IPS DF 4.7 (cell line): ENCODE measurements around the gene FYN.

Source experiments
- DNase-seq: peaks from one replicate; pipeline ENCODE4 v3.0.0-alpha.2; 2013; ENCODE audit warnings: low spot score; ENCODE audit errors: extremely low read depth

Gene FYN

DNA sequence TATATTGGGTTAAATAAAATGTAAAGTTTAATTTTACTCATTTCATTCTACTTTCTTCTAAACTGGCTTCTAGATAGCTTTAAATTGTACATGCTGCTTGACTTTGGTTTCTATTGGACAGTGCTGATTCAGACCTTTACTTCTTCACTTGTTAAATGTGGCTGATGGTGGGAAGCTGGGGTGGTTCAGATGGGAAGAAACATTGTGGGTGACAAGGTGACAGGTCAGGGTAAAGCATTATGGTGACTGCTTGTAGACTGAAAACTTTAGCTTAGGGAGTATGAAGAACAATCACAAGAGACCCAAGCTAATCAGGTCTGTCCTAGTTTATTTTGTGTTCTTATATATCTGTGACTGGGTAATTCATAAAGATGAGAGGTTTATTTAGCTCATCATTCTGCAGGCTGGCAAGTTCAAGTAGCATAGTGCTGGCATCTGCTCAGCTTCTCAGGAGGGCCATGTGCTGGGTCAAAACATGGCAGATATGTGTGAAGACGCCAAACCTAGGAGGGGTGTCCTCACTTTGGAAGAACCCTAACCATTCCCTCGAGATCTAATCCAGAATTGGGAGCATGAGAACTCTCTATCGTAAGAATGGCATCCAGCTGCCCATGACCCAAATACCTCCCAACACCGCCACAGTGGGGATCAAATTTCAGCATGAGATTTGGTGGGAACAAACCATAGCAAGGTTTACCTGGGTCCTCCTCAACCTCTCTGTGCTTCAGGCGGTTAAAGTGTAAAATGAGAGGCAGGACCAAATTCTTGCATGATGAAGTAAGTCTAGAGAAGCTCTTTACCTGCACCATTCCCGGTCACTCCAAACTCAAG lies 102.8 kb downstream of the FYN start:
- no peak for DNase-seq

DNA sequence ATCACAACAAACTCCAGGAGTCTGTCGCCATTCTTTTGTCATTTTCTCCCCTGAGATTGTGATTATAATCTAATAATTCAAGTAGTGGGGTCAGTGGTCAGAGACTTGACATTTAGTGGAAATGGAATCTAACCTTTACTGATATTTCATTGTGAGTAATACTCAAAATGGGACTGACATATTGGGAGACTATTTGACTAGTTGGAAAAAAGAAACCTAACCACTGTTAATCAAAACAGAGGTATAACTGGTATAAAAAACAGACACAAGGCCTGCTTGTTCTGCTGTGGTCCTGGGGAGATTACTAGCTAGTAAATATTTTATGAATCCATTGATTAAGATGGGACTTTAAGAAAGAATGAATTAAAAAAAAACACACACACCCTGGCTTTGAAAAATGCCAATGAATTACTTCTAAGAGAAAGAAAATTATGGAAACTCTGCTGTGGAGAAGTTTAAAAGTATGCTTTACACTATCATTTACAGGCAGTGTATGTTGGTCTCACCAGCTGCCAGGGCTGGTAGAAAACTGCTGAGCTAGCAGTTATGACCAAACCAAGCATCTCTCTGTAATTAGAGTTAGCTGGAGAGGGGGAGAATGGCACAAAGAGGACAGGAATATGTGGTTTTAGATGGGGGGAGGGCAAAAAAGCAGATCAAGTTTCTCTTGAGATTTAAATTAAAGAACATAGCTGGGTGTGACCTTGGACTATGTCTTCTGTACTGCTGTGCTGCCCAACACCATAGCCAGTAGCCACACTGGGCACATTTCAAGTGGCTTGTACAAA lies 103.7 kb downstream of the FYN start:
- no peak for DNase-seq

DNA sequence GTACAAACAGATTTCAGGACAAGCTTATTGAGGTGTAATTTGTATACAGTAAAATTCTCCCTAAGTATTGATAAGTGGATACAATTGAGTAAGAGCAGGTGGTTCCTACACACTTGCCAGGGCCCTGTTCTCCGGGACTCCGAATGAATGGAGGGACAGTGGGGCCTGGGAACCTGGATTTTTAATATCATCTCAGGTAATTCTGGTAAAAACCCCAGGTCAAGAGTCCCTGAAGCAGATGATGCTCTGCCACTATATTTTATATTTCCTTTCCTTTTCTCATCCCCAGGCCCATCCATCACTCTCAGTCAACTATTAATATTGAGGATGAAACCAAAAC lies 104.9 kb downstream of the FYN start:
- DNase-seq: no peak

DNA sequence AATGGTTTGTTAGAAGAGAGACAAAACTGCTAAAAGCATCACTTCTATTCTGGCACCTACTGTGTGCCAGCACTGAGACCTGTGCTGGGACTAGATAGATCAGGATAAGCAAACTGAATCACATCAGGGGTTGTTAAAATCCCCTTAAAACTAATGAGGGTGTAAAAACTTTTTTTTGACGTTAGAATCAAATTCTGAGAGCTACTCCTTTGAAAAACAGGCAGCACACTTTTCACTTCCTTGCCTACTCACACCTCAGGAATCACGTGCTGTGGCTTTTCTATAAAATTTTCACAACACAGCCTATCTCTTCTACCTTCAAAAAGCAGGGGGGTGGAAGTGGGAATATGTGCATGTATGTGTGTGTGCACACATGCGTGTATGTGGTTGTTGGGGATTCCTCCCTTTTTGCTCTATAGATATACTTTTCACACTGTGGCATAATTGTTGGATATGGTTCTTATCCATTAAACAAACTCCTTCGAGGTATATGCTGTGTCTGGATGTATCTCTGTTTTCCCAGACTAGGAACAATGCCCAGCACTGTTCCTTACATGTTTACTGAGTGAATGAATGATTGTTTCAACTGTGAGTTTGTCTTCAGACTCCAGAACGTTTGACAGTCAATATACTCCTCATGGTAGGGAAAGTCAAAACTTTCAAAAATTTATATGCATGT lies 105.4 kb downstream of the FYN start:
- no peak for DNase-seq

DNA sequence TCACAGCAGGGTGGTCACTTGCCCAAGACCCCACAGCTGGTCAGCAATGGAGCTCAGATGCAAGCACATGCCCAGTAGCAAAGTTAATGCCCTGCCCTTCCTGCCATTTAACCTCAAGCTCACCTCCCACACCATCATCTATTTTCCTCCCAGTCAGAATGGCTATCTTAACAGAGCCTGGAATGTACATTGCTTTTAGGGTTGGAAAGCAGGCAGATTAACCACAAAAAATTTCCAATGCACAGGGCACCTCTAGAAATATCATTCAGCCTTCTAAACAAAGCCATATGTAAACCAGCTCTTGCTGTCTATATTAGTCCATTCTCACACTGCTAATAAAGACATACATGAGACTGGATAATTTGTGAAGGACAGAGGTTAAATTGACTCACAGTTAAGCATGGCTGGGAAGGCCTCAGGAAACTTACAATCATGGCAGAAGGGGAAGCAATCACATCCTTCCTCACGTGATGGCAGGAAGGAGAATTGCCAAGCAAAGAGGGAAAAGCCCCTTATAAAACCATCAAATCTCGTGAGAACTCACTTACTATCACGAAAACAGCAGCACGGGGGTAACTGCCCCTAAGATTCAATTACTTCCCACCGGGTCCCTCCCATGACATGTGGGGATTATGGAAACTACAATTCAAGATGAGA lies 106.9 kb downstream of the FYN start:
- no peak for DNase-seq

DNA sequence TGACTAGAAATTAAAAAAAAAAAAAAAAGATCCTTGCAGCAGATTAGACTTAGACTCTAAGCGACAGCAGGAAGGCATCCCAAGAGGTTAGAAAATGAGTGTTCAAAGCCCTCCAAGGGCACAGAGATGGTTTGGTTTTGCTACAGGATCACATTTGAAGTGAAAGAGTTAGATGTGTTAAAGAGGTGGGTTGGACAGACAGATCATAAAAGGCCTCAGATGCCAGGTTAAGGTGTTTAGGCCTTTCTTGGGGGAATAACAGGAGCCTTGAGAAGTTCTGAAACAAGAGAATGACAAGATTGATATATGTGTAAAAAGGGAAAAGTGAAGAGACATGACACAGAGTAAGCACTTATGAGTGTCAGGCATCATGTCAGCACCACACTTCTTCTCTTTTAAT lies 107.5 kb downstream of the FYN start:
- DNase-seq: no peak

DNA sequence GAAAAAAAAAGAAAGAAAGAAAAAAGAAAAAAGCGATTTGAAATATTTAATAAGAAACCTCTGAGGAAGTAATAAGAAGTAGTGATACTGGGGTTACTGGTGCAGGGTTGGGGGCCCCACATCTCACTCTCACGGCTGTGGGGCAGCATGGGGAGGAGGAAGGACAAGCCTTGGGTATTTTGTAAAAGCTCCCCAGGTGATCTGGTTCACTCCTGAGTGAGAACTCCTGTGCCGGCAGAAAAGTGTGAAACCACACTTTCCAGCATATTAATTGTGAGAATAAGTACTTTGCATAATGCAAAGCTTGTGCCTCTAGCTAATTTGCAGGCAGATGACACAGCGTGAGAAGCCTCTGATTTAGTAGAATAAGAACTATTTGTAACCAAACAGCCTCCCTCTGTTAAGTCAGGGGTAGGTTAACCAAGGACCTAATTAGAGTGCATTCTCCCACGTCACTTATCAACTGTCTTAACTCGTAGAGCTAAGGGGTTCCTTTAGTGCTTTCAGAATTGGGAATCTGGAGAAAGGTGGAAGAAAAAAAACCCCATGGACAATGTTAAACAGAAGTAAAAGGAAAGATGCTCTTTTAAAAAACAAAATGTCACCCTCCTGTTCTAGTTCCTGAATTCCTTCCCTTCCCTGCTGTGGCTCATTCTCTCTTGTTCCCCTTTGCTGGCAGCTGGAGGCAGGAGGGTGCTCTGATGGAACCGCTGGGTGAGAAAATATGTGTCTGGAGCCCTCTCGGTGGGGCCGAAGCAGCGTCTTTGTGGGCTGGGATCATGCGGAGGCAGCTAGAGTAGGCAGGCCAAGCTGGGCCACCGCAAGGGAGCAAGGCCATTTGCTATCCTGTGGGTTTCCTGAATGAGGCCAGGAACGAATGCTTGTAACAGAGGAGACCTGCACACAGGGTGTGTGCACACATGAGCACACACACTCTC lies 108.7 kb downstream of the FYN start:
- no peak for DNase-seq

DNA sequence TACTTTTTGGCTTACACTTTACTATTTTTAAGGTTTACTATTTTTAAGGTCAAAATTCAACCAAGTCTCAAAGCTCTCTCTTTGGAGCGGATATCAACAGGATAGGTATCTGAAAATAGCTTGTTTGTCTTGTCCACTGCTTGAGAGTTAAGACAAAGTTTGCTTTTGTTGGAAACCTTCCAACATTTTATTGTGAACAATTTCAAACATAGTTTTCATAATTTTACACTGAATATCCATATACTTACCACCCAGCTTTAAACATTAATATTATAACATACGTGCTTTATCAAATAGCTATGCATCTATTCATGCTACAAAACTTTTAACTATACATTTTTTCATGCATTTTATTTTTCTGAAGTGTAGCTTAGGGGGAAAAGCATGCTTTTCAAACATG lies 109.9 kb downstream of the FYN start:
- no peak for DNase-seq

DNA sequence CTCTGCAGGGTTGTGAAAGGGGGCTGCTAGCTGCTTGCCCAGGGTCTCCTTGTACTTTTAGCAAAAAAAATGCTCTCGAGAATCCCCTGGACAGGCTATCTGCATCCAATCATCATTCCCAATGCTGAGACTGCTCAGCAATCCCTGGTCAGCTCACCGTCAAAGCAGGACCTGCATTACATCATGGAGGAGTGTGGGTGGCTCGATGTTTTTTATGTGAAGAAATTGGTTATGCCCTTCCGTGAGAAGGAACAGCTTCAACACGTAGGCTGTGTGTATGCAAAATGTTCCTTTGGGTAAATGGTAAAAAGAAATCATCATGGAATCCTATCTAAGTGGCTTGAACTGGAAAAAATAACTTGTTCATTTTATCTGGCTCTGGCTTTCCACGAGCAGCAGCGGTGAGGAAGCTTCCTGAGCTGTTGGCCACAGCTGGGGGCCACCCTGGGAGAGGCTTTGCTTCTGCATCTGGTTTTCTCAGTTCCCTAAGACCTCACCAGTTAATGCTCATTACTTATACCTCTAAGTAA lies 111.4 kb downstream of the FYN start:
- DNase-seq: no peak

DNA sequence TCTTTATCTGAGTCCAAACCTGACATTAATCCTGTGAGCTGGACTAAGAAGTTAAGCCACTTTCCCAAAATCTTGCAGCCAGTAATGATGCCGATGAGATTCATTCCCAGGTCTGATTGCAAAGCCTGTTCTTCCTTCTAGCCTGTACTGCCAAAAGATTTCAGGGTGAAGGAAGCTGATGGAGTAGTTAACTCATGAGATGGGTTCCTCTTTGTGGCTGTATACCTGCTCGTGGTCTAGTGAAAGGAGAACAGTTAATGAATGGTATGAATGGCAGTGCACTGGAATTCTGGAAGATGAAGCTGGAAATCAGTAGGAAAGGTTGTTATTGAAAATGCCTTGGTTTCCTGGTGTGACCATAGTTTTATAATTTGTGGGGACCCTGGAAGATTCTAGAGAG lies 112.0 kb downstream of the FYN start:
- DNase-seq: no peak

DNA sequence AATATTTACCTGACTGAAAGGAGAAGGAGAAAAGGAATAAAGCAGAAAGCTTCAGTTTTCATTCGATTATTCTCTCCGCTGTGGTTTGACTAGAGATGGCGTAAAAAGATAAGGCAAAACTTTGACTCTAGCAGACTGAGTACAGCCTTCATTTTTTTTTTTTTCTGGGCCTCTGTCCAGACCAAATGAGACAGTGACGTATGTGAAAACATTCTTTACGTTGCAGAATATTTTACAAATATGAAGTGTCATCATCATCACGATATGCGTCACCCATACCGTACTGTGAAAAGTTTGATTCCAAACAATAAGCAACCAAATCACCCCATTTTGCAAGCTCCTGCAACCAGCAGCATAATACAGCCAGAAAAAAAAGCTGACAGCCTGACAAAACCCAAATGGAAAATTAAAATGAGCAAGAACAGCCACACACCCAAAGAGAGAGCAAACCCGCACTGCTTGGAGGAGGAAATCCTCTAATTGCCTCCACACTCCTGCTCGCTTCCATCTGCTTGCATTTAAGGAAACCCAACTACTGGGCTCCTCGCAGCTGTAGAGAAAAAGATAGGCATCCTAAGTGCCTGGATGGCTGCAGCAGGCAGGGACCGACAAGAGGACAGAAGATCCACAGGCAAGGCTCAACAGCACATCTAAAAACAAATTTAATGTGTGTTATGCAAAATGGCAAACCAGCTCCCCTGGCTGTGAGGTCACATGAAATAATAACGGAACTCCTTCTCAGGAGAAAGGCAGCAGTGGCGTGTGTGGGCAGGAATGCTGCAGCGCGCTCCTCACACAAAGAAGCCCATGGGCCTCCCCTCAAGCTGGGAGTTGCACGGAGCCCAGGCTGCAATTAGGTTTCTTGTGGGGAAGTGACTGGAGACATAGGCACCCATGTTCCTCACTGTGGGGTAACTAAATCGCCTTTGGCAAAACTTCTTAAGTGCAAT lies 113.1 kb downstream of the FYN start:
- no peak for DNase-seq

DNA sequence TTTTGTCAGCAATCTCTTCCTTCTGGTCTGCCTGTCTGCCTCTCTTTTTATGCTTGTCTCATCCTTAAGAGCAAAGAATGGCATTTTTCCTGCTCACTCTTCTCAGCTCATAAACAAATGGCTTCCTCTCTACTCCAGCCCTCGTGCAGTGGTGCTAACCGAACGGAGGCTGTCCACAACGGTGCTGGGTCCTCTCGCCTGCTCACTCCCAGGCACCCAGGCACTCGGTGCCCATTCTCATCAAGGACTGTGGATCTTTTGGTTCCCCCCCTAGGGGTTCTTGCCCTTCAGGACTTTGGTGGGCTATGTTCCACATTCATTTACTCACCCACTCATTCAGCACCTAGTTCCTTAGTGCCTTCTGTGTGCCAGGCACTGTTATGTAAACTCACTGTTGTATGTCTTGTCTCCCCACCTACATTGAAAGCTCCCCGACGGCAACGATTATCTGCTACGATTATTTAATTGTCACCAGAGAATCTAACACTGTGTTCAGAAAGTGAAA lies 113.9 kb downstream of the FYN start:
- DNase-seq: no peak

DNA sequence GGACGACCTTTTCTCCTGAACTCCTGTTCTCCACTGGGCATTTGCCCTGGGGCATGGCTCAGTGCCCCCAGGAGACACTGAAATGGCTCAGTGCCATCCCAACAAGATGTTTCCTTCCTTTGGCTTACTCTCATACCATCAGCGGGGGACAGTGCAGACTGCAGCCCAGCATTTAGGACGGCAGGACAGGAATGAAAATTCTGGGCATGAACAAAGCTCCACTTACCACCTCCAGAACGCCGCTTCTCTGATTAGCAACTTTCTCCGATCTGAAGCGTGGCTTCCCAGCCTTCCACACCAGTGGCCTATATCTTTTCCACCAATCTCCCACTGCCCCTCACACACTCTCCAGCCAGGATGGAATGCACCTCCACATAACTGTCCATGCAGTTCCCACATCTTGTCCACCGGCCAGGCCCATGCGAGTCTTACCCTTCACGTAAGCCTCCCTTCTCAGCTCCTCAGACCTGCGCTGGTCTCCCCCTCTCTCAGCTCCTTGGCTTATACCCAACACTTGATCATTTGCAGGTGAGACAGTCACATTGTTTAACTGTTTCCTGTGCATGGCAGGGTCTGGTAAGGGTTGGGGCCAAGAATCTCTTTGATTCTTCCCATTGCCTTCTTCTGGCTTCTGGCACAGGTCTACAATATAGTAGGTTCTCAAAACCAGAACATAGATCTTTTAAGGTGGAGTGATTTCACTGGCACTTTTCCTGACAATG lies 114.5 kb downstream of the FYN start:
- DNase-seq: no peak

DNA sequence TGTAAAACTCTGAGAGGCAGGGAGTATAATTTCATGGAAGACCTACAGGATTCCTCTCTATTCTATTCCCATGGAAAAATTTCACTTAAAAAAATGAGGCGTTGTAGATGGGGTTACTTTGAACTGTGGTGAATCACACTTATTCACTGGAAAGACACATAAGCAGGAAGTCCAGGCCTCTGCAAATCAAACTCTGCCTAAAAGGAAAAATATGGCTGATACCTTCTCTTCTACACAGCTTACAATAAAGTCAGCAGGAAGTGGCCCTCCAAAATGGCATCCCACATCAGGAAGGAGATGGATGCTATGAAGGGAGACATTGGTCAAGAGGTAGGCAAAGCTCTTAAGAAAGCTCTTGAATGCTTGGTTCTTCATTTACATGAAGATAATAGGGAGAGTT lies 115.9 kb downstream of the FYN start:
- DNase-seq: no peak

DNA sequence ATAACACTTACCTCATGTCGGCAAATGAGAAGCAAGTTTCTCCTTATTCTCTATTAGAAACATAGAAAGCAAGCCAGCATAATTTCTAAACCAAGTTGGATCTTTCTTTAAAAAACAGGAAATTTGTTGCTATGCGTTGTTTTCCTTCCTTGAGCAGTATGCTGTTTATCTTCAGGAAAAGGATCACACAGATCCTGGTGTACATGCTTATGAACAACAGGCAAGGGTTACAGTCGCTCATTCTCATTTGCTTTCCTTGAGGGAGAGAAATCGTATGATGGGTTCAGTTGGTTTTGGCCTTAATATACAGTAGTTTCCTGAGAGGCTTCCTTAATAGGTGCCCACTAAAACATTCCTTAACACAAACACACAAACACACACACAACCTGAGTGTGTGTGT lies 118.8 kb downstream of the FYN start:
- DNase-seq: no peak

DNA sequence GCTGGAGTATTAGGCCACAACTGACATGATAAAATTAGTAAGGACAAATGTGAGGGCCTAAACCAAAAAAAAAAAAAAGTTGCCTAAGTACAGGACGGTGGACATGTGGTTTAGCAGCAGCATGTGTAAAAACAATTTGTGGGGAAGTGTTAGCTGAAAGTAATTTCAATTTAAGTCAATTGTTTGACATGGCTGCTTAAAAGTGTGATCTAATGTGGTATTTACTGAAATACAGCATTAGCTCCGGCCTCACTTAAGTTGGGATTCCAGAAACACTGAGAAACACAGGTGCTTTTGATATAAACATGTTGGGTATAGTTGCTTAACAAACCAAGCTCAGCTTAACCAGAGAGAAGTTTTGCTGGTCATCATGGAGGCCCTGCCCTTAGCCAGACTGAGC lies 119.7 kb downstream of the FYN start:
- DNase-seq: no peak

DNA sequence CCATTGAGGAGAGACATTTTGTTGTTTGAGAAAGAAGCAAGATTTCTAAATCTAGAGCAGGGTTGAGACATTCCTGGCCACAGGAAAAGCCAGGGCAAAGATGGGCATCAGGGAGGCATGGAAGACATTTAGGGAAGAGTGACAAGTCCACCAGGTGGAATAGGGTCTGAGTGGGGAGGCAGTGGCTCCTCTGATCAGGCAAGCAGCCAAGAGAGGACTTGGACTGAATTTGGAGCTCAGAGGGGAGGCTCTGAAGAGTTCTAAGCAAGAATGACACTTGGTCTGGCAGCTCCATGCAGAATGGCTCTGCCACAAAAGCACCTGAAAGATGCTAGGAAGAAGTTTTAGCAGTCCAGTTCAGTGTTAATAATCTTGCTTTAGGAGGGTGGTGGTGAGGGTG lies 120.8 kb downstream of the FYN start:
- no peak for DNase-seq
